GM18511 (cell line): ENCODE results near the gene PGAP1.

Experiments used
- ATAC-seq: cut with Tn5 transposase; IDR thresholded peaks from one replicate; pipeline ENCODE4 v1.9.1; 2021; ENCODE audit warnings: mild to moderate bottlenecking, moderate library complexity; ENCODE audit not compliant: unreplicated experiment

Gene PGAP1

GRCh38 chr2:196899976-196900375, 26.5 kb downstream of the PGAP1 start:
- ATAC-seq = no peak

DNA sequence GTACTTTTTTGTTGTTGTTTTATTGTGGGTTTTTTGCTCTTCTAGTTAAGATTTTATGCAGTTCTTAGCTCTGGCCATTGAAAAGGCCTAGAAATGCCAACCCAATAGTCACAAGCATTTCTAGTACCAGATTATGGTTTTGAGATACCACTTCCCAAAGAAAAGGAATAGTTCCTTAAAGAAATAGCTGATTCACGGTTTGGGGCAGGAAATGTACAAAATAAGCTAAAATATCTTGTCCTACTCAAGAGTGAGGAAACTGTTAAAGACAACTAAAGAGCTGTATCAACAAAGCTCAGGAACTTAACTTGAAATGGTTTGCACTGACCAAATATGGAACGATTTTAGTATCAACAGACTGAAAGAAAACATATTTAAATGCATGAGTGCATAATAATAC, 35.4 kb downstream of the PGAP1 start:
- ATAC-seq = no peak

- ATAC-seq = no peak
Observed at GRCh38 chr2:196887431-196887830, 39.1 kb downstream of the PGAP1 start.

DNA sequence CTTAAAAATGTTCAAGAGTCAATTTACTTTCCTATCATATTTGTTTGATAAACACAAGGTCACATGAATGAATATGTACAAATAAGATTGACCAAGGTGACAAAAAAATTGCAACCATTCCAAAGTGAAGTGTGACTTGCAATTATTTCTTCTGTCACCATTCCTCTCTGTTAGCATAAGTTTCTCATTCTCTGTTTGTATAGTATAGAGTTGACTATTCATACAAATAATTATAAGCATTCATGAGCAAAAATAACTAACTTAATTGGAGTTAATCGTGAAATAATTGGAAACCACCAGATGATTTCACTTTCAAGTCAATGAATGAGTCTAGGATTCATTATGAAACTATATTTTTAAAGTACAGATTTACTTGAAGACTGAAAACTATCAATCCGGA, 42.1 kb downstream of the PGAP1 start:
- ATAC-seq = no peak

DNA sequence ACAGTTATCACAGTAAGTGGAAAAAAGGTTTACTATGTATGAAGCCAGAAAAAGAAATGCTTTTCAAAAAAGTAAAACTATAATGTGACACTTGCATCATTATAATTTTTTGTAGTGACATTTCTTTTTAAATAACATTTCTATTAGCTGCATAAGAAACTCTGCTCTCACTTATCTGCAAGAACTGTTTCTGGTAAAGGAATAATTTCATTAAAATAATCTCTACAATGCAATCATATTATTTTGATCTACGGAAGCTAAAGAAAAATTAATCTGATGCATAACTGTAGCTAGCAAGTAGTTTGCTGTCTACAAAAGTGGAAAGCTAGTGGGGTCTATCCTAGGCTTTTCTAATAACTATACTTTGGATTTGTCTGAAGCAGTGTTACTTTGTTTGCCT, 50.1 kb downstream of the PGAP1 start:
- no peak for ATAC-seq

- no peak for ATAC-seq
Observed at GRCh38 chr2:196875414-196875813, 51.1 kb downstream of the PGAP1 start.

GRCh38 chr2:196873511-196873910, 53.0 kb downstream of the PGAP1 start:
- no peak for ATAC-seq

GRCh38 chr2:196854629-196855028, 71.9 kb downstream of the PGAP1 start:
- ATAC-seq = no peak

DNA sequence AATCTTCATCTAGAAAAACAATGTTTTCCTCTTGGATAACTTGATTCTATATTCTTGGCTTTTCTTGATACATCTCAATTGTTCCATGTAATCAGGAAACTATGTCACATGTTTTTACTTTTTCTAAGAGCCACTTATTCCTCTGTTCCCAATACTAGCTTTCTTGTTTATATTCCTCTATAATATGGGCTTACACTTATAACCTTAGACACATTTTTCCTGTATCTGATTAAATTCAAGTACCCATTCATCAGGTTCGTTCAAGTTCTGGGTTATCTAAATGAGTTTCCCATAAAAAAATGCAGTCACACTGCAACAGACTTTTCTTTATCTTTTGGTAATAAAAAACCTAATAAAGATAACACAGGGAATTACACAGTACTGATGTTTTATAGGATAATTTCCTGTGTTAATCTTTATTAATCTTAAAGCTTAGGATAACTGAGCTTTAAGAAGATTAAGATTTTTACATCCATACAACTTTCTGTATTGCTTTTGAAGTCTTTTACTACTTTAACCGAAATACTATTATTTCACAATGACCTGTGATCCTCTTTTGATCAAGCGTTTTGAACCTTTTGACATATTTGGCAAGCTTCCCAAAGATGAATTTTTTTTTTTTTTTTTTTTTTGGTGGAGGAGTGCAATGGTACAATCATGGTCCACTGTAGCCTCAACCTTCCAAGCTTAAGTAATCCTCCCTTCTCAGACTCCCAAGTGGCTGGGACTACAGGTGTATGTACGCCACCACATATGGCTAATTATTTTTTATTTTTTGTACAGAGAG, 73.0 kb downstream of the PGAP1 start:
- ATAC-seq = no peak

- ATAC-seq = no peak
Observed at GRCh38 chr2:196851088-196851487, 75.4 kb downstream of the PGAP1 start.

GRCh38 chr2:196849895-196850294, 76.6 kb downstream of the PGAP1 start:
- no peak for ATAC-seq

- no peak for ATAC-seq
Observed at GRCh38 chr2:196846295-196846694, 80.2 kb downstream of the PGAP1 start.

DNA sequence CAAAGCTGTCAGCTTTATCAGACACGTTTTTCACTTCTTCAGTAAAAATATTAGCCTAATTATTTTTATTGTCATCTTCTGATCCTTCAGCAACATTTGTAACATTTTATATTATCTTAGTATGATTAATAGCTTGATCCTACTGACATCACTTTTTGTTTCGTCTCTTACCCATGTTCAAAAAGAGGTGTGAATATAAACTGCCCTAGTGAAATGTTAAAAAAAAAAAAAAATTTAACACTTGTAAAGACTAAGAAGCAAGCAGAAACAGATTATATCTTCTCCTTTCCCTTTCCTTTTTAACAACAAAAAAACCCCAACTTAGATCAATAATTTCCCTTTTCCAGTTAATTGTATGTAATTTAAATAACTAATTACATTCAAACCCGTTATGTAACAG, 81.1 kb downstream of the PGAP1 start:
- no peak for ATAC-seq

DNA sequence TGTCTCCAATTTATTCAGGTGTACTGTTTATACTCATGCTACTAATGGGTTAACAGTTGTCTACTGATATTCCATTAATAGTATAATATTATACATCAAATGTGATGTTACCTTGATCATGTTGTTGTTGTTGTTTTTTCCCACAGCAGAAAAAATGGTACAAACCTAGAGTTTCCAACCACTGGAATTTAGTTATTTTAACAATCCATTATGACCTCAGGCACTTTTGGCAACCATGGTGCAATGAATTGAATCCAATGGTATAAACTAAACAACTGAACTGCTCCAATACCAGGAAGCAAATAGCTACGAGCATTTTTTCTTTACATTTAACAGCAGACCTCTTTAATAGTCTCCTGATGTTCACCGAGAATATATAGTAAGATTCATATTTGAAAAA, 86.3 kb downstream of the PGAP1 start:
- no peak for ATAC-seq

DNA sequence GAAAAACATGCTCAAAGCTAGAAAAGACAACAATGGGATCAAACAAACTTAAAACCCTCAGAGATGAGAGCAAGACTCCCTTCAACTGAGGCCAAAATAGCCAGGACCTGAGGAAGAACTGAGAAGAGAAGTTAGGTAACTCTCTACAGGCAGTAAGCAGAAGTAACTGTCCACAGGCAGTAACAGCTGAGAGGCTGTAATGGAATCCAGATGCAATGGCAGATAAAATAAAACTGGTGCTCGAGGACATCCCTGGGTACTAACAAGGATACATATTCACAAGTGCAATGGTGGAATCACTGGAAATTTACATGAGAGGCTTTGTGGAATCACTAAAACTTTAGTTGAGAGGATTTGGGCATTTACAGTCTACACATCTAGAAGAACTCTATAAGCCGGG, 86.9 kb downstream of the PGAP1 start:
- ATAC-seq = no peak

- ATAC-seq = no peak
Observed at GRCh38 chr2:196836440-196836839, 90.1 kb downstream of the PGAP1 start.

DNA sequence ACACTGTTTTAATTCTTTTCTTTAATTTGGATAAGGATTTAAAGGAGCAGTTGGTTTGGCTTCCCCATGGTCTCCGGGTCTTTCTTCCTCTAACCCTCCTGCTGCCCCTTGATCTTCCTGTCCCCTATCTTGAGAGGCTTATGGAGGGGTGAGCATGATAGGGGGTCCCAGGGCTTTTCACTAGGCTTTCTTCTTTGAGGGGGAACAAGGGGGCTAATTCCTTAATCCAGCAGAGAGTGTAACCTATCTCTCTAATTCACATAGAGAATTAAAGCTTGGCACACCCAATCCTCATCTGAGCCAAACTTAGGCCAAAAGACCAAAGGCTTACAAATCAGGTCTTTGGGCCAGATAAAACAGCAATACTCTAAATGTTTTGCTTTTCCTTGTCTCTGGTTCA, 95.8 kb downstream of the PGAP1 start:
- no peak for ATAC-seq

DNA sequence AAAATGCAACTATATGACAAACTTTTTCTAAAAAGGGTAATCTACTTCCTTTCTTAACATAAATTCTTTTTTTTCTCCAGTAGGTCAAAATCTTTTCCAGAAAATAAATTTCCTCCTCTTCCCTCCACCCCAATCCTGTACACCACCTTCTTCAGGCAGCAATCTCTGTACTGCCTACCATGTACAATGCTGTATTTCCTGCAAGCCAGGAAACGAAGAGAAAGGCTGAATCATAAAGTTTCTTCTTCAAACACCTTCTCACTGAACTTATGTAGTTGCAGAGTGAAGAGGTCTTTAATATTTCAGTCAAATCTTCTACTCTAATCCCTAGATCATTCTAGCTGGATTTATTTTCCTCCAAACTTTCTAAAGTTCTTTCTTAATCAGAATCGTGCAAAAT, 99.2 kb downstream of the PGAP1 start:
- ATAC-seq = no peak

DNA sequence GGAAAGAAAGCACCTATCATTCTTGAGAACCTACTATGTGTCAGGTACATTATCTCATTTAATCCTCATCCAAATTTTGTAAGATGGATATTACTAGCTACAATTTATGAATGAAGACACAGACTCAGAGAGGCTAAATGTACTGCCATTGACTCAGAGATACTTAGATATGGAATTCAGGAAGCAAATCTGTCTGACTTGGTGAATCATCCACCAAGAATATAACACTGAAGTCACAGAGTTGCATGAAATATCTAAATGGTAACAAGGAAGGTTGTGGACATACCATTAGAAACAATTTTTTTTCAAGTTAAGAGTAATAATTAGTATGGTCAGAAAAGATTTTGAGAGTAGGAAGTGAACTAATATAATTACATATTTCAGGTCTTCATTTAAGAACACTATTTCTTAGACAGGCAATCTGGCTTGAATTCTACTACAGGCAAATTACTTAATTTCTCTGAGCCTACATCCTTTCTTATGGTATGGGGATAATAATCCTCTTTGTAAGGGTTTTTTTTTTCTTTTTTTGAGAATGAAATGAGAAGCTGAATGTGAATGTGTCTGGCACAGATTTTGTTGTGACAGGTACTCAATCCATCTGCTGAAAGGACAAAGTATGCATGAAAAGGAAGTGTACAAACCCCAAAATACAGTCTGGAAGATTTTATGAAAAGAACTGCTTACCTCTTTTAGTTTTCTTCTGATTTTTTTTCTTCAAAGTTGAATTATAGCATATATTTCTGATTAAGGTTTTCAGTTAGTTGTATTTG, 102.6 kb downstream of the PGAP1 start:
- ATAC-seq = no peak

GRCh38 chr2:196821195-196821594, 105.3 kb downstream of the PGAP1 start:
- ATAC-seq = no peak

- no peak for ATAC-seq
Observed at GRCh38 chr2:196809260-196809659, 117.2 kb downstream of the PGAP1 start, which contains the start of gene C2orf66. TSS of gene C2orf66 (minus strand) at chr2:196809355. CDS start at chr2:196809336, 19 bp downstream.

GRCh38 chr2:196808083-196808665, 118.3 kb downstream of the PGAP1 start:
- no peak for ATAC-seq
